ENCODE data around the gene GPX7.

DNA sequence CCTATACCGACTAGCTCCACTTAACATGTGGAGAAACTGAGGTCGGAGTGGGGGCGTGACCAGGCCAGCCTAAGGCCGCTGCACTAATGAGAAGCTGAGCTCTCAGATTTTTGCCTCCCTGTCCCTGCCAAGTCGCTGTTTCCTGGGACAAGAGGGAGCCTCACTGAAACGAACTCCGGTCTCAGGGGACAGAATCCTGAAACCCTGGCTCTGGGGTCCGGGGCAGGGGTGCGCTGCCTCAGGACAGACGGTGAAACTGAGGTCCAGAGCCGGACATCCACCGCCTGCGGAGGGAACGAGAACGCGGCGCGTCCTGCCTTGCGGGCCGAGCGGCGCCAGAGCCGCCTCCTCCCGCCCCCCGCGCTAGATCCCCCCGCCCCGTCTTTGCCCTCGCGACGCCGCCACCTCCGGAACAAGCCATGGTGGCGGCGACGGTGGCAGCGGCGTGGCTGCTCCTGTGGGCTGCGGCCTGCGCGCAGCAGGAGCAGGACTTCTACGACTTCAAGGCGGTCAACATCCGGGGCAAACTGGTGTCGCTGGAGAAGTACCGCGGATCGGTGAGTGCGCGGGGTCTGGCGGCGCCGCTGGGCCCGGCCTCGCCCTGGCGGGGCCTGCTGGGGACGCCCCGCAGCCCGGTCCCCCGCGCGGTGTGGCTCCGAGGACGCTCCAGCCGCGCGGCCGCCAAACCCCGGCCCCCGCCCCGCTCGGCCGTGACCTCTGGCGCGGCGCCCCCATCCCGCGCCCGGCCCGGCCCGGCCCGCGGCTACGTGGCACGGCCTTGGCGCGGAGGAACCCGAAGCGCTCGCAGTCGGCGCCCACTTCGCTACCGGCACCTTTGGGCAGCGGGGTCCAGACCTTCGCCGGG, at the start of gene GPX7:
- TF ChIP-seq, protein P1, sequence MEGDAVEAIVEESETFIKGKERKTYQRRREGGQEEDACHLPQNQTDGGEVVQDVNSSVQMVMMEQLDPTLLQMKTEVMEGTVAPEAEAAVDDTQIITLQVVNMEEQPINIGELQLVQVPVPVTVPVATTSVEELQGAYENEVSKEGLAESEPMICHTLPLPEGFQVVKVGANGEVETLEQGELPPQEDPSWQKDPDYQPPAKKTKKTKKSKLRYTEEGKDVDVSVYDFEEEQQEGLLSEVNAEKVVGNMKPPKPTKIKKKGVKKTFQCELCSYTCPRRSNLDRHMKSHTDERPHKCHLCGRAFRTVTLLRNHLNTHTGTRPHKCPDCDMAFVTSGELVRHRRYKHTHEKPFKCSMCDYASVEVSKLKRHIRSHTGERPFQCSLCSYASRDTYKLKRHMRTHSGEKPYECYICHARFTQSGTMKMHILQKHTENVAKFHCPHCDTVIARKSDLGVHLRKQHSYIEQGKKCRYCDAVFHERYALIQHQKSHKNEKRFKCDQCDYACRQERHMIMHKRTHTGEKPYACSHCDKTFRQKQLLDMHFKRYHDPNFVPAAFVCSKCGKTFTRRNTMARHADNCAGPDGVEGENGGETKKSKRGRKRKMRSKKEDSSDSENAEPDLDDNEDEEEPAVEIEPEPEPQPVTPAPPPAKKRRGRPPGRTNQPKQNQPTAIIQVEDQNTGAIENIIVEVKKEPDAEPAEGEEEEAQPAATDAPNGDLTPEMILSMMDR (conservative IDR thresholded peaks at IDR 0.05) = no peak
- no peak for TF ChIP-seq ZFX (IDR thresholded peaks at IDR 0.05)
